Fibroblast of lung (primary cell): ENCODE results near the gene BCAS1. TPM values are rescaled to one million over a fixed set of nuclear protein-coding genes. Genes with fewer than 3 reads are reported as not detected.

Experiments
- DNase-seq, 2 donors: peaks; one replicate each; pipeline versions ENCODE4 v3.0.0 to v3.0.0-alpha.2; 2010; ENCODE audit warnings: low read depth in 2 of 2
- H2AFZ ChIP-seq: 2 replicates; pipeline ENCODE4 v1.5.1; 2012; ENCODE audit warnings: low read length, control low read depth, inconsistent platforms
- H3K27ac ChIP-seq: 2 replicates; pipeline ENCODE4 v1.5.1; 2011; ENCODE audit warnings: low read length, control low read depth; ENCODE audit not compliant: insufficient read depth
- H3K27me3 ChIP-seq: 2 replicates; pipeline ENCODE4 v1.5.1; 2011; ENCODE audit warnings: mild to moderate bottlenecking, low read length; ENCODE audit not compliant: control insufficient read depth, insufficient read depth
- H3K36me3 ChIP-seq: 2 replicates; pipeline ENCODE4 v1.5.1; 2011; ENCODE audit warnings: low read length; ENCODE audit not compliant: control insufficient read depth, insufficient read depth
- H3K4me1 ChIP-seq: 2 replicates; pipeline ENCODE4 v1.5.1; 2011; ENCODE audit warnings: low read length; ENCODE audit not compliant: control insufficient read depth, insufficient read depth; ENCODE audit errors: extremely low read depth
- H3K4me2 ChIP-seq: 2 replicates; pipeline ENCODE4 v1.5.1; 2011; ENCODE audit warnings: low read length, control low read depth; ENCODE audit not compliant: insufficient read depth; ENCODE audit errors: extremely low read depth
- H3K4me3 ChIP-seq, 4 experiments: fragments of 200-600 bp in 1 of 4; sonication (generic) in 1 of 4; replicated peaks in 1 of 4; 2 replicates each; pipeline ENCODE4 v1.5.1; 2011 to 2016; ENCODE audit warnings: low read length in 4 of 4, low read depth in 3 of 4, mild to moderate bottlenecking in 3 of 4, control low read depth in 2 of 4, inconsistent platforms in 1 of 4, mixed read lengths in 1 of 4; ENCODE audit not compliant: insufficient read depth in 1 of 4; ENCODE audit errors: control extremely low read depth in 1 of 4
- H3K79me2 ChIP-seq: 2 replicates; pipeline ENCODE4 v1.5.1; 2012; ENCODE audit warnings: mild to moderate bottlenecking, low read length, inconsistent platforms; ENCODE audit not compliant: control insufficient read depth, insufficient read depth
- H3K9ac ChIP-seq: 2 replicates; pipeline ENCODE4 v1.5.1; 2011; ENCODE audit warnings: mild to moderate bottlenecking, low read length, control low read depth; ENCODE audit not compliant: insufficient read depth
- H3K9me3 ChIP-seq: 2 replicates; pipeline ENCODE4 v1.5.1; 2012; ENCODE audit warnings: low read depth, low read length; ENCODE audit not compliant: control insufficient read depth, insufficient read depth
- H4K20me1 ChIP-seq: 2 replicates; pipeline ENCODE4 v1.5.1; 2011; ENCODE audit warnings: low read length; ENCODE audit not compliant: control insufficient read depth, insufficient read depth; ENCODE audit errors: extremely low read depth
- EZH2 ChIP-seq: IDR thresholded peaks from 2 replicates; pipeline ENCODE4 v1.5.1; 2012; ENCODE audit warnings: low read length, control low read depth, mild to moderate bottlenecking; ENCODE audit errors: missing control alignments
- polyA plus RNA-seq, 2 donors: library from polyadenylated mRNA; depleted of rRNA in 1 of 2; stranded (reverse) in 1 of 2; unstranded in 1 of 2; fragments of >200 nt; gene quantifications; 2 replicates each; pipeline ENCODE4 v1.2.1, GENCODE V29; 2011 to 2012; ENCODE audit warnings: missing spikeins in 1 of 2
- total RNA-seq: library from RNA; depleted of rRNA; stranded (reverse); fragments of >200 nt; gene quantifications from 2 replicates; pipeline ENCODE4 v1.2.1, GENCODE V29; 2014
- TF ChIP-seq, protein P1 (sequence below), 2 donors: IDR thresholded peaks in 1 of 2; conservative IDR thresholded peaks in 1 of 2; 1 replicate in 1 of 2; 2 replicates in 1 of 2; pipeline ENCODE4 v1.5.1; 2011 to 2012; ENCODE audit warnings: low read length in 2 of 2, control low read depth in 1 of 2, inconsistent platforms in 1 of 2, low read depth in 1 of 2, mild to moderate bottlenecking in 1 of 2

The BCAS1 gene
- total and polyA plus RNA-seq, 2 donors (not counting 1 experiment from before 2014, with no cell fraction given): 0.17 TPM; not detected in 1

DNA sequence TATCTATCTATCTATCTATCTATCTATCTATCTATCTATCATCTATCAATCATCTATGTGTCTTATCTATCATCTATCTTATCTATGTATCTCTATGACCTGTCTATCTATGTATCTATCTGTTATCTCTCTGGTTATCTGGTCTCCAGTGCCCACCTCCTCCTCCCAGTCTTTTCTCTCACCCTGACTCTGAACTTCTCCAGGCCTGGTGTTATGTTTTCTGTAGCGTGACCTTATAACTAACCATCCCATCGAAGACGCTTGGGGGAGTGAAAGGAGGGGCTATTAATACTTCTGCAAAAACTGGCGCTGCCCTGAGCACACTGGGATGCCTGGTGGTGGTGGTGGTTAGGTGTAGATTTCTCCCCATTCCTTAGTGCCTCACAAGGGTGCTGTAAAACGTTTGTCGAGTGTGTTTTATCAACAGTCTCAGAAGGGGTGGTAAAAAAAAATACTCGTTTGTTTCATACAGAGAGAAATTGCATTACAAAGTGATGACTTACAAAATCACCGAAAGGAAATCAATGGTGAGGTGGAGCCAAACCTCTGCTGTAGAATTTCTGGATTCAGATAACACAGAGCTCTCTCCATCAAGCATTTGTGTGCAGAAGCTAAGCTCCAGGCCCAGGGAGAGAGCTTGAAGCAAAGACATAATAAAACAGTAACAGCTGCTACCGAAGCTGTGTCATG lies 156.2 kb downstream of the BCAS1 start:
- no peak for TF ChIP-seq EZH2
- TF ChIP-seq, protein P1, sequence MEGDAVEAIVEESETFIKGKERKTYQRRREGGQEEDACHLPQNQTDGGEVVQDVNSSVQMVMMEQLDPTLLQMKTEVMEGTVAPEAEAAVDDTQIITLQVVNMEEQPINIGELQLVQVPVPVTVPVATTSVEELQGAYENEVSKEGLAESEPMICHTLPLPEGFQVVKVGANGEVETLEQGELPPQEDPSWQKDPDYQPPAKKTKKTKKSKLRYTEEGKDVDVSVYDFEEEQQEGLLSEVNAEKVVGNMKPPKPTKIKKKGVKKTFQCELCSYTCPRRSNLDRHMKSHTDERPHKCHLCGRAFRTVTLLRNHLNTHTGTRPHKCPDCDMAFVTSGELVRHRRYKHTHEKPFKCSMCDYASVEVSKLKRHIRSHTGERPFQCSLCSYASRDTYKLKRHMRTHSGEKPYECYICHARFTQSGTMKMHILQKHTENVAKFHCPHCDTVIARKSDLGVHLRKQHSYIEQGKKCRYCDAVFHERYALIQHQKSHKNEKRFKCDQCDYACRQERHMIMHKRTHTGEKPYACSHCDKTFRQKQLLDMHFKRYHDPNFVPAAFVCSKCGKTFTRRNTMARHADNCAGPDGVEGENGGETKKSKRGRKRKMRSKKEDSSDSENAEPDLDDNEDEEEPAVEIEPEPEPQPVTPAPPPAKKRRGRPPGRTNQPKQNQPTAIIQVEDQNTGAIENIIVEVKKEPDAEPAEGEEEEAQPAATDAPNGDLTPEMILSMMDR (conservative IDR thresholded peaks at IDR 0.05 in 1 of 2, IDR thresholded peaks at IDR 0.05 in 1 of 2; ENCODE audit: low read depth in 1 of 2, low read length in 2 of 2): no peak
- H3K36me3 ChIP-seq: no peaks in the 10 kb centered on the region
- H3K9me3 ChIP-seq: no peaks in the 10 kb centered on the region
- no peaks in the 10 kb centered on the region for H3K79me2 ChIP-seq
- no peaks in the 10 kb centered on the region for H4K20me1 ChIP-seq
- peak in 1 of 2 donors; percentile 80 for DNase-seq
- H3K4me2 ChIP-seq: peak overlapping the region; percentile 91
- H3K4me1 ChIP-seq: peaks cover 26% of the 10 kb centered on the region
- peak overlapping the region; percentile 7 for H2AFZ ChIP-seq
- H3K9ac ChIP-seq: no peak overlapping the region
- H3K27me3 ChIP-seq: no peaks in the 10 kb centered on the region
- peak overlapping the region; percentile 77 for H3K27ac ChIP-seq
- H3K4me3 ChIP-seq: no peak overlapping the region

GRCh38 chr20:53911301-53911700 lies 159.1 kb downstream of the BCAS1 start:
- H3K4me2 ChIP-seq: no peak overlapping the region
- H3K4me3 ChIP-seq: no peak overlapping the region
- no peaks in the 10 kb centered on the region for H4K20me1 ChIP-seq
- no peak overlapping the region for H2AFZ ChIP-seq
- no peak overlapping the region for H3K9ac ChIP-seq
- no peaks in the 10 kb centered on the region for H3K79me2 ChIP-seq
- no peak for TF ChIP-seq EZH2
- TF ChIP-seq, protein P1 (conservative IDR thresholded peaks at IDR 0.05 in 1 of 2, IDR thresholded peaks at IDR 0.05 in 1 of 2; ENCODE audit: low read depth in 1 of 2, low read length in 2 of 2): no peak
- H3K27ac ChIP-seq: no peak overlapping the region
- H3K4me1 ChIP-seq: peaks cover 17% of the 10 kb centered on the region
- no peaks in the 10 kb centered on the region for H3K27me3 ChIP-seq
- no peaks in the 10 kb centered on the region for H3K9me3 ChIP-seq
- DNase-seq: no peak
- H3K36me3 ChIP-seq: no peaks in the 10 kb centered on the region

DNA sequence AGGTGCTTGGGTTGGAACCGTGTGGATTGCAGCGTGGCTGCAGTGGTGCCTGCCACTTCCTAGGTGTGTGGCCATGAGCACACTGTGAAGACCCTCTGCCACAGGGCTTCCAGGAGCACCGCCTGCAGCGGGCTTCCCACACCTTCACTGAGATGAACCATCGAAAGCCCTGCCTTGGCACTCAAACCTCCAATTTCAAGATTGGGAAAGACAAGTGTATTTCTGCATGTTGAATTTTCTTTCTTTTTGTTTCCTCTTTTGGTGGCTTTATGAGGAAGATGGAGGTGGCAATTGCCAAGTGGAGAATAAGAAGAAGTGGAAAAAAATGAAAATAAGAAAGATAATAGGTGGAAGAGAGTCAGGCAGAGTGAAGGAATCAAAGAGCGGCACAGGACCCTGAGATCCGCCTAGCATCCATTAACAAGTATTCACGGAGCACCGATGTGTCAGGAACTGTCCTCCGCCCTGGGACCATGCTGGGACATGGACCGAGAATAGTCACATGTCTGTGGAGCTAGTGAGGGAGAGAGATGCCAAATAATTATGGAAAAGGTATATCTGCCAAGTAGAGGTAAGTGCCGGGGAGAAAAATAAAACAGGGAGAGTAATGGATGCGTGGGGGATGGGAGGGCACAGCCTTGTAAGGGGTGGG lies 159.9 kb downstream of the BCAS1 start:
- Histone ChIP-seq H3K4me2 (no peak overlapping the region), H3K4me1 (peaks cover 13% of the 10 kb centered on the region)

More for the DNA sequence above, 159.9 kb downstream of the BCAS1 start:
- Histone ChIP-seq H4K20me1 (no peaks in the 10 kb centered on the region), H3K79me2 (no peaks in the 10 kb centered on the region), H3K9me3 (no peaks in the 10 kb centered on the region), H2AFZ (no peak overlapping the region), H3K27me3 (no peaks in the 10 kb centered on the region), H3K9ac (no peak overlapping the region), H3K4me3 (no peak overlapping the region), H3K27ac (no peak overlapping the region), H3K36me3 (no peaks in the 10 kb centered on the region)
- no peak for TF ChIP-seq EZH2
- TF ChIP-seq, protein P1 (conservative IDR thresholded peaks at IDR 0.05 in 1 of 2, IDR thresholded peaks at IDR 0.05 in 1 of 2; ENCODE audit: low read depth in 1 of 2, low read length in 2 of 2): no peak
- no peak for DNase-seq
